GM12878 (cell line): ENCODE measurements around the gene C10orf90. TPM values are rescaled to one million over a fixed set of nuclear protein-coding genes. Genes with fewer than 3 reads are reported as not detected.

Experiments used
- ATAC-seq: fragments of 200-7000 bp; cut with Tn5 transposase; 3 replicates; pipeline ENCODE4 v1.9.1; 2020; ENCODE audit warnings: mild to moderate bottlenecking, moderate library complexity
- BruUV-seq: library from RNA; stranded (reverse); fragments of 400-500 nt; replicated peaks from 2 replicates; lab custom pipeline; 2021; lab: Mats Ljungman, UMichigan
- CTCF ChIA-PET: fragments of 300-600 bp; sonication (Branson Sonifier 250); formaldehyde crosslinking; extraction: SDS; loops from one replicate; lab custom pipeline; 2021; ENCODE audit warnings: inconsistent platforms; lab: Yijun Ruan, JAX
- POLR2A ChIA-PET: fragments of 350-600 bp; formaldehyde crosslinking; extraction: SDS; loops from one replicate; lab custom pipeline; 2021; ENCODE audit warnings: inconsistent platforms; lab: Charles Lee
- RAD21 ChIA-PET: fragments of 300-600 bp; sonication (Branson Sonifier 250); formaldehyde crosslinking; loops from one replicate; lab custom pipeline; 2023; ENCODE audit warnings: antibody characterized with exemption; ENCODE audit not compliant: unreplicated experiment; lab: Charles Lee
- SMC1A ChIA-PET: fragments of 300-600 bp; sonication (Branson Sonifier 250); formaldehyde crosslinking; loops from one replicate; lab custom pipeline; 2023; ENCODE audit not compliant: unreplicated experiment, uncharacterized antibody; lab: Charles Lee
- DNase-seq: peaks from one replicate; pipeline ENCODE4 v3.0.0-alpha.2; 2011; ENCODE audit warnings: low read depth, low spot score
- FAIRE-seq: peaks from 3 replicates; lab custom pipeline; 2011; peaks lifted over from hg19 to GRCh38; lab: Jason Lieb, UNC
- H2AFZ ChIP-seq: 2 replicates; pipeline ENCODE4 v1.6.0; 2011; ENCODE audit warnings: low read depth, low read length, control low read depth; ENCODE audit not compliant: control insufficient read depth
- H3K27ac ChIP-seq: 2 replicates; pipeline ENCODE4 v1.5.1; 2011; ENCODE audit warnings: control low read depth; ENCODE audit not compliant: control insufficient read depth, insufficient read depth
- H3K27me3 ChIP-seq, 2 experiments: replicated peaks in 1 of 2; 2 replicates each; pipeline versions ENCODE4 v1.6.0 to v1.6.1; 2011; ENCODE audit warnings: low read length in 1 of 2; ENCODE audit not compliant: control insufficient read depth in 2 of 2, insufficient read depth in 2 of 2
- H3K36me3 ChIP-seq, 2 experiments: 2 replicates each; pipeline ENCODE4 v1.5.1; 2011; ENCODE audit warnings: low read length in 1 of 2; ENCODE audit not compliant: control insufficient read depth in 2 of 2, insufficient read depth in 2 of 2
- H3K4me1 ChIP-seq: 2 replicates; pipeline ENCODE4 v1.6.1; 2011; ENCODE audit warnings: mild to moderate bottlenecking, low read length, moderate library complexity, mixed read lengths; ENCODE audit not compliant: control insufficient read depth, insufficient read depth
- H3K4me2 ChIP-seq: 2 replicates; pipeline ENCODE4 v1.6.0; 2011; ENCODE audit warnings: control low read depth; ENCODE audit not compliant: control insufficient read depth, insufficient read depth
- H3K4me3 ChIP-seq: fragments of 200-600 bp; sonication (generic); 2 replicates; pipeline ENCODE4 v1.5.1; 2016
- H3K79me2 ChIP-seq: 2 replicates; pipeline ENCODE4 v1.6.0; 2011; ENCODE audit warnings: low read length; ENCODE audit not compliant: control insufficient read depth, insufficient read depth
- H3K9ac ChIP-seq: 2 replicates; pipeline ENCODE4 v1.8.0; 2011; ENCODE audit warnings: low read length, control low read depth, mixed read lengths; ENCODE audit not compliant: control insufficient read depth, insufficient read depth
- H3K9me3 ChIP-seq: replicated peaks from 3 replicates; pipeline ENCODE4 v1.5.1; 2011; ENCODE audit warnings: mild to moderate bottlenecking, low read length; ENCODE audit not compliant: control insufficient read depth, insufficient read depth
- H4K20me1 ChIP-seq: 2 replicates; pipeline ENCODE4 v1.6.0; 2011; ENCODE audit not compliant: control insufficient read depth, insufficient read depth
- BCL11A ChIP-seq: IDR thresholded peaks from 2 replicates; pipeline ENCODE4 v1.6.1; 2011; ENCODE audit warnings: low read depth, low read length
- BRCA1 ChIP-seq: IDR thresholded peaks from 2 replicates; pipeline ENCODE4 v1.6.1; 2011; ENCODE audit warnings: low read depth, low read length, improper control_type of control experiment
- CEBPZ ChIP-seq: fragments of 150-350 bp; IDR thresholded peaks from 2 replicates; pipeline ENCODE4 v1.6.1; 2016; ENCODE audit warnings: low read depth, low read length
- CREB1 ChIP-seq: IDR thresholded peaks from 2 replicates; pipeline ENCODE4 v1.6.1; 2012; ENCODE audit warnings: low read depth, mild to moderate bottlenecking, inconsistent platforms
- FOS ChIP-seq: IDR thresholded peaks from 3 replicates; pipeline ENCODE4 v1.6.1; 2011; ENCODE audit warnings: borderline replicate concordance; ENCODE audit not compliant: insufficient read length; ENCODE audit errors: extremely low read depth
- IKZF1 ChIP-seq: fragments of 450-650 bp; conservative IDR thresholded peaks from 2 replicates; pipeline ENCODE4 v1.6.1; 2017; ENCODE audit warnings: antibody characterized with exemption, mild to moderate bottlenecking
- IRF4 ChIP-seq: IDR thresholded peaks from 2 replicates; pipeline ENCODE4 v1.6.1; 2011; ENCODE audit warnings: low read depth, low read length
- JUND ChIP-seq: IDR thresholded peaks from 2 replicates; pipeline ENCODE4 v1.6.1; 2012; ENCODE audit warnings: low read depth, mild to moderate bottlenecking, low read length, improper control_type of control experiment, moderate library complexity
- POU2F2 ChIP-seq: IDR thresholded peaks from 3 replicates; pipeline ENCODE4 v1.6.1; 2011; ENCODE audit warnings: low read depth, mild to moderate bottlenecking, low read length, borderline replicate concordance
- RBBP5 ChIP-seq: fragments of 200-600 bp; sonication (generic); conservative IDR thresholded peaks from 2 replicates; pipeline ENCODE4 v1.6.1; 2016
- SMAD1 ChIP-seq: fragments of 450-650 bp; IDR thresholded peaks from 2 replicates; pipeline ENCODE4 v1.6.1; 2018; ENCODE audit warnings: mild to moderate bottlenecking, low read depth; ENCODE audit not compliant: partially characterized antibody
- WRNIP1 ChIP-seq: IDR thresholded peaks from 2 replicates; pipeline ENCODE4 v1.6.1; 2011; ENCODE audit warnings: low read depth, low read length, improper control_type of control experiment, borderline replicate concordance
- ZNF217 ChIP-seq: fragments of 450-650 bp; IDR thresholded peaks from 2 replicates; pipeline ENCODE4 v1.6.1; 2017; ENCODE audit warnings: antibody characterized with exemption, mild to moderate bottlenecking
- ZNF24 ChIP-seq: fragments of 450-650 bp; IDR thresholded peaks from 2 replicates; pipeline ENCODE4 v1.6.1; 2017; ENCODE audit warnings: antibody characterized with exemption, mild to moderate bottlenecking
- ZNF622 ChIP-seq: fragments of 450-650 bp; IDR thresholded peaks from 2 replicates; pipeline ENCODE4 v1.6.1; 2017; ENCODE audit warnings: mild to moderate bottlenecking, inconsistent platforms
- WGBS: methylation state at CpG from one replicate; pipeline ENCODE4 v1.1.6; 2016; ENCODE audit warnings: low lambda C conversion rate; ENCODE audit not compliant: insufficient replicate concordance, insufficient coverage; ENCODE audit errors: missing lambda C conversion rate; 5-methylcytosine and 5-hydroxymethylcytosine counted together
- in situ Hi-C: fragments of 300-500 bp; cut with MboI; formaldehyde crosslinking; loops from 9 replicates; pipeline ENCODE4 v1.14.3; 2018; ENCODE audit warnings: mixed read lengths
- intact Hi-C: fragments of 100-400 bp; cut with micrococcal nuclease; formaldehyde crosslinking; loops from one replicate; pipeline ENCODE4 v1.14.2; 2022; ENCODE audit not compliant: unreplicated experiment
- polyA plus RNA-seq, 11 experiments: library from polyadenylated mRNA; depleted of rRNA in 4 of 11; unstranded in 6 of 11; stranded (reverse) in 5 of 11; fragments of >200 nt; fragmentation: Nextera tagmentation in 4 of 11; fragmentation: Illumina TruSeq in 1 of 11; extraction: Ambion mirVana in 4 of 11; extraction: Trizol in 1 of 11; gene quantifications; 1 replicate in 1 of 11; 2 replicates in 10 of 11; pipeline versions ENCODE4 v1.2.1 to v1.2.3, GENCODE V29; 2011 to 2016; ENCODE audit warnings: inconsistent platforms in 2 of 11, missing spikeins in 2 of 11, low read depth in 1 of 11
- total RNA-seq, 4 experiments: library from RNA; depleted of rRNA in 3 of 4; stranded (reverse); fragments of >200 nt in 3 of 4; fragmentation: Illumina TruSeq in 1 of 4; extraction: Trizol in 1 of 4; gene quantifications; 2 replicates each; pipeline versions ENCODE4 v1.2.1 to v1.2.3, GENCODE V29; 2013 to 2021
- TF ChIP-seq, protein P1 (sequence below): IDR thresholded peaks from 2 replicates; pipeline ENCODE4 v1.6.1; 2012; ENCODE audit warnings: low read length, inconsistent platforms

C10orf90 gene
- total and polyA plus RNA-seq, 10 of the 15 experiments (the other 5 are each of a cell fraction or from before 2014, with no cell fraction given) = 0.04 TPM; not detected in 9

DNA sequence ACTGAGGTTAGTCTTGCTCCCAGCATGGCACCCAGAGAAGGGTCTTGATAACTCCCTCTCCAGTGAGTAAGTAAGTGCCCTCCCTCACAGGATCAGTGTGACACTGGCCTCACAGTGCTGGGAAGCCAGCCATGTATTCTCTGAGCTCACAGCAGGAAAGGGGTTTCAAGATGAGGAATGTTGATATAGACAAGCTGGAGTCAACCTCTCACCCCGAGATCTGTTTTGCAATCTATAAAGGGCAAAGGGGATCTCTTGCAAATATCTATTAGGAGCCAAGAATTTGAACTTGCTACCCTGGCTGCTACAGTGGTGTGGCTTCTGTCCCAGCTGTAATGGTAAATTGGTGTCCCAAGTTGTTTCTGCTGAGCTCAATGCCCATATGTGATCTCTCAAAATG lies 212.0 kb downstream of the C10orf90 start:
- no peaks in the 10 kb centered on the region for H3K79me2 ChIP-seq
- H3K4me3 ChIP-seq = no peak overlapping the region
- H3K36me3 ChIP-seq = no peaks in the 10 kb centered on the region
- no peak overlapping the region for H3K4me2 ChIP-seq
- H3K9me3 ChIP-seq = no peaks in the 10 kb centered on the region
- no peak for FAIRE-seq
- SMC1A ChIA-PET = no interaction called here
- no peak overlapping the region for H3K27ac ChIP-seq
- no peak for TF ChIP-seq FOS
- TF ChIP-seq CEBPZ = no peak
- TF ChIP-seq ZNF622 = no peak
- TF ChIP-seq ZNF217 = no peak
- no peak for TF ChIP-seq CREB1
- TF ChIP-seq WRNIP1 = no peak
- TF ChIP-seq IRF4 = no peak
- no peak for TF ChIP-seq IKZF1
- TF ChIP-seq RBBP5 = no peak
- TF ChIP-seq BCL11A = no peak
- no peak for TF ChIP-seq POU2F2
- TF ChIP-seq, protein P1, sequence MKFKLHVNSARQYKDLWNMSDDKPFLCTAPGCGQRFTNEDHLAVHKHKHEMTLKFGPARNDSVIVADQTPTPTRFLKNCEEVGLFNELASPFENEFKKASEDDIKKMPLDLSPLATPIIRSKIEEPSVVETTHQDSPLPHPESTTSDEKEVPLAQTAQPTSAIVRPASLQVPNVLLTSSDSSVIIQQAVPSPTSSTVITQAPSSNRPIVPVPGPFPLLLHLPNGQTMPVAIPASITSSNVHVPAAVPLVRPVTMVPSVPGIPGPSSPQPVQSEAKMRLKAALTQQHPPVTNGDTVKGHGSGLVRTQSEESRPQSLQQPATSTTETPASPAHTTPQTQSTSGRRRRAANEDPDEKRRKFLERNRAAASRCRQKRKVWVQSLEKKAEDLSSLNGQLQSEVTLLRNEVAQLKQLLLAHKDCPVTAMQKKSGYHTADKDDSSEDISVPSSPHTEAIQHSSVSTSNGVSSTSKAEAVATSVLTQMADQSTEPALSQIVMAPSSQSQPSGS = no peak
- no peak for TF ChIP-seq SMAD1
- TF ChIP-seq ZNF24 = no peak
- no peak for TF ChIP-seq BRCA1
- no peak for TF ChIP-seq JUND
- TF ChIP-seq, all 136 proteins: peak for 0
- ATAC-seq (no peak), DNase-seq (no peak)
- Histone ChIP-seq H3K4me1 (no peaks in the 10 kb centered on the region), H2AFZ (no peak overlapping the region), H4K20me1 (no peaks in the 10 kb centered on the region), H3K27me3 (no peaks in the 10 kb centered on the region), H3K9ac (no peak overlapping the region)
- no TSS peak for BruUV-seq
- in situ Hi-C loops (no loop called here), intact Hi-C loops (no loop called here)
- ChIA-PET RAD21 (no interaction called here), CTCF (interaction anchor here (1.0 kb wide), 1 partner anchor 9 kb away, joined by 3 read pairs; no protein-coding TSS in a partner anchor), POLR2A (no interaction called here)
- WGBS = 0% methylated on average over 1 of the region's 1 CpG
